Effector memory CD4-positive, alpha-beta T cell (primary cell): ENCODE results near the gene LCK.

Source experiments
- DNase-seq, 3 donors: peaks; one replicate each; pipeline ENCODE4 v3.0.0-alpha.2; 2020
- H3K27ac ChIP-seq: 2 replicates; pipeline ENCODE4 v1.7.0; 2013; ENCODE audit warnings: mild to moderate bottlenecking, low read length, moderate library complexity; ENCODE audit not compliant: insufficient read depth, poor library complexity, severe bottlenecking
- H3K27me3 ChIP-seq: replicated peaks from 2 replicates; pipeline ENCODE4 v1.7.0; 2013; ENCODE audit warnings: mild to moderate bottlenecking, low read length; ENCODE audit not compliant: insufficient read depth, control insufficient read depth, poor library complexity, severe bottlenecking
- H3K36me3 ChIP-seq: 2 replicates; pipeline ENCODE4 v1.7.0; 2013; ENCODE audit warnings: mild to moderate bottlenecking, low read length, moderate library complexity; ENCODE audit not compliant: control insufficient read depth, insufficient read depth
- H3K4me1 ChIP-seq: 2 replicates; pipeline ENCODE4 v1.7.0; 2013; ENCODE audit warnings: low read length, mild to moderate bottlenecking; ENCODE audit not compliant: control insufficient read depth, insufficient read depth, poor library complexity, severe bottlenecking
- H3K4me3 ChIP-seq: 2 replicates; pipeline ENCODE4 v1.7.0; 2013; ENCODE audit warnings: low read length, low read depth, mild to moderate bottlenecking; ENCODE audit not compliant: insufficient read depth, poor library complexity, severe bottlenecking
- H3K9me3 ChIP-seq: 2 replicates; pipeline ENCODE4 v1.7.0; 2013; ENCODE audit warnings: mild to moderate bottlenecking, low read length, moderate library complexity; ENCODE audit not compliant: control insufficient read depth

The LCK gene

GRCh38 chr1:32334864-32335534 lies 83.9 kb downstream of the LCK start:
- H3K27me3 ChIP-seq = no peaks in the 10 kb centered on the region
- H3K9me3 ChIP-seq = no peaks in the 10 kb centered on the region
- peak; percentile 44 to 58 (median 55) for DNase-seq
- H3K4me1 ChIP-seq = peaks cover 28% of the 10 kb centered on the region
- H3K27ac ChIP-seq = peak overlapping the region; percentile 38
- H3K36me3 ChIP-seq = peaks cover 32% of the 10 kb centered on the region
- H3K4me3 ChIP-seq = peak overlapping the region; percentile 62

- Histone ChIP-seq H3K4me3 (peak overlapping the region; percentile 62), H3K36me3 (peaks cover 28% of the 10 kb centered on the region), H3K9me3 (no peaks in the 10 kb centered on the region), H3K27me3 (no peaks in the 10 kb centered on the region), H3K27ac (no peak overlapping the region), H3K4me1 (peaks cover 28% of the 10 kb centered on the region)
- DNase-seq = no peak
Measured at GRCh38 chr1:32335535-32335789, 84.4 kb downstream of the LCK start.
